PC-3 (cell line): ENCODE measurements around the gene MLLT3.

ENCODE experiments used
- EZH2 ChIP-seq: fragments of 300-600 bp; sonication (generic); IDR thresholded peaks from one replicate; pipeline ENCODE4 v1.6.1; 2017; ENCODE audit warnings: antibody characterized with exemption, mild to moderate bottlenecking, low read length; ENCODE audit not compliant: unreplicated experiment
- TF ChIP-seq, protein P1 (sequence below): fragments of 300-600 bp; sonication (generic); conservative IDR thresholded peaks from 2 replicates; pipeline ENCODE4 v1.5.1; 2017; ENCODE audit warnings: antibody characterized with exemption, low read depth, mild to moderate bottlenecking, low read length

DNA sequence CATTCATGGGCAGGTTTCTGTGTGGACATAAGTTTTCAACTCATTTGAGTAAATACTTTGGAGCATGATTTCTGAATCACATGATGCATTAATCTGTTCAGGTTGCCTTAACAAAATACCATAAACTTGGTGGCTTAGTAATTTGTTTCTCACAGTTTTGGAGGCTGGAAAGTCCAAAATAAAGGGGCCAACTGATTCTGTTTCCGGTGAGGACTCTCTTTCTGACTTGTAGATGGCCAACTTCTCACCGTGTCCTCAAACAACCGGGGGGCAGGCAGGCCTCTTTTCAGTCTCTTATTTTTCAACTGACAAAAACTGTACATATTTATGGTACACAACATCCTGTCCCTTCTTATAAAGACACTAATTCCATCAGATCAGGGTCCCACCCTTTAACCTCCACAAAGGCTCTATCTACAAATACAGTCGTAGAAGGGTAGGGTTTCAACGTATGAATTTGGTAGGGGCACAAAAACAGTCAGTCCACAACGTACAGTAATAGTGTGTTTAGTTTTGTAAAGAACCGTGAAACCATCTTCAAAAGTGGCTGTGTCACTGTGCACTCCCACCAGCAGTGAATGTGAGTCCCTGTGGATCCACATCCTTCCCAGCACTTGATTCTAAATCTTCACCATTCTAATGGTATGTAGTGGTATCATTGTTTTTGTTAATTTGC is 37.2 kb downstream of the MLLT3 start:
- TF ChIP-seq, protein P1, sequence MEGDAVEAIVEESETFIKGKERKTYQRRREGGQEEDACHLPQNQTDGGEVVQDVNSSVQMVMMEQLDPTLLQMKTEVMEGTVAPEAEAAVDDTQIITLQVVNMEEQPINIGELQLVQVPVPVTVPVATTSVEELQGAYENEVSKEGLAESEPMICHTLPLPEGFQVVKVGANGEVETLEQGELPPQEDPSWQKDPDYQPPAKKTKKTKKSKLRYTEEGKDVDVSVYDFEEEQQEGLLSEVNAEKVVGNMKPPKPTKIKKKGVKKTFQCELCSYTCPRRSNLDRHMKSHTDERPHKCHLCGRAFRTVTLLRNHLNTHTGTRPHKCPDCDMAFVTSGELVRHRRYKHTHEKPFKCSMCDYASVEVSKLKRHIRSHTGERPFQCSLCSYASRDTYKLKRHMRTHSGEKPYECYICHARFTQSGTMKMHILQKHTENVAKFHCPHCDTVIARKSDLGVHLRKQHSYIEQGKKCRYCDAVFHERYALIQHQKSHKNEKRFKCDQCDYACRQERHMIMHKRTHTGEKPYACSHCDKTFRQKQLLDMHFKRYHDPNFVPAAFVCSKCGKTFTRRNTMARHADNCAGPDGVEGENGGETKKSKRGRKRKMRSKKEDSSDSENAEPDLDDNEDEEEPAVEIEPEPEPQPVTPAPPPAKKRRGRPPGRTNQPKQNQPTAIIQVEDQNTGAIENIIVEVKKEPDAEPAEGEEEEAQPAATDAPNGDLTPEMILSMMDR, result no peak
- TF ChIP-seq EZH2, result no peak
